Natural killer cell (primary cell): ENCODE results near the gene SLC5A9. TPM values are rescaled to one million over a fixed set of nuclear protein-coding genes. Genes with fewer than 3 reads are reported as not detected.

Experiments
- ATAC-seq, 3 donors: fragments of 150-1000 bp in 2 of 3; fragments of 200-7000 bp in 1 of 3; cut with Tn5 transposase; 1 replicate in 1 of 3; 2 replicates in 2 of 3; pipeline ENCODE4 v1.10.0; 2021; ENCODE audit warnings: mild to moderate bottlenecking in 2 of 3, moderate library complexity in 2 of 3
- DNase-seq, 2 donors: peaks; one replicate each; pipeline versions ENCODE4 v3.0.0 to v3.0.0-alpha.2; 2013 to 2021; ENCODE audit warnings: mixed read lengths in 1 of 2
- H3K27ac ChIP-seq: one replicate; pipeline ENCODE4 v1.5.1; 2013; ENCODE audit warnings: mild to moderate bottlenecking, low read length
- H3K27me3 ChIP-seq: one replicate; pipeline ENCODE4 v1.6.1; 2013; ENCODE audit warnings: low read length; ENCODE audit not compliant: control insufficient read depth, insufficient read depth
- H3K36me3 ChIP-seq: one replicate; pipeline ENCODE4 v1.6.1; 2013; ENCODE audit warnings: low read length; ENCODE audit not compliant: control insufficient read depth, insufficient read depth
- H3K4me1 ChIP-seq: one replicate; pipeline ENCODE4 v1.6.1; 2013; ENCODE audit warnings: low read length; ENCODE audit not compliant: control insufficient read depth, insufficient read depth
- H3K4me3 ChIP-seq: one replicate; pipeline ENCODE4 v1.5.1; 2013; ENCODE audit warnings: low read length
- H3K9me3 ChIP-seq: one replicate; pipeline ENCODE4 v1.6.1; 2013; ENCODE audit warnings: low read length; ENCODE audit not compliant: control insufficient read depth, insufficient read depth
- H3K27ac Mint-ChIP-seq, 2 donors: one replicate each; pipeline ENCODE4 v1.8.0; 2022; ENCODE audit warnings: mild to moderate bottlenecking in 2 of 2, mixed read lengths in 2 of 2, moderate library complexity in 1 of 2
- H3K27me3 Mint-ChIP-seq, 2 donors: one replicate each; pipeline ENCODE4 v1.8.0; 2022; ENCODE audit warnings: low read depth in 2 of 2, mixed read lengths in 2 of 2
- H3K36me3 Mint-ChIP-seq: one replicate; pipeline ENCODE4 v1.8.0; 2022; ENCODE audit warnings: mixed read lengths
- H3K4me1 Mint-ChIP-seq, 2 donors: one replicate each; pipeline ENCODE4 v1.8.0; 2022; ENCODE audit warnings: mixed read lengths in 2 of 2
- H3K4me3 Mint-ChIP-seq: one replicate; pipeline ENCODE4 v1.8.0; 2022; ENCODE audit warnings: mild to moderate bottlenecking, moderate library complexity, mixed read lengths
- H3K9me3 Mint-ChIP-seq, 2 donors: one replicate each; pipeline ENCODE4 v1.8.0; 2022; ENCODE audit warnings: mixed read lengths in 2 of 2
- WGBS: methylation state at CpG from one replicate; pipeline ENCODE4 v1.1.7; 2013; ENCODE audit warnings: missing lambda C conversion rate; ENCODE audit not compliant: insufficient coverage; 5-methylcytosine and 5-hydroxymethylcytosine counted together
- intact Hi-C: fragments of 100-400 bp; cut with micrococcal nuclease; formaldehyde crosslinking; loops from one replicate; pipeline ENCODE4 v1.14.2; 2022
- total RNA-seq, 4 donors: library from RNA; stranded (reverse); fragments of 120-200 nt in 1 of 4; gene quantifications; one replicate each; pipeline versions ENCODE4 v1.2.3 to v1.2.4, GENCODE V29; 2013 to 2022
- TF ChIP-seq, protein P1 (sequence below): fragments of 200-600 bp; IDR thresholded peaks from one replicate; pipeline ENCODE4 v1.8.0; 2022; ENCODE audit warnings: antibody characterized with exemption

The SLC5A9 gene
- total RNA-seq, 3 donors from 2014 or later (not counting 1 experiment from before 2014, with no cell fraction given), result not detected

DNA sequence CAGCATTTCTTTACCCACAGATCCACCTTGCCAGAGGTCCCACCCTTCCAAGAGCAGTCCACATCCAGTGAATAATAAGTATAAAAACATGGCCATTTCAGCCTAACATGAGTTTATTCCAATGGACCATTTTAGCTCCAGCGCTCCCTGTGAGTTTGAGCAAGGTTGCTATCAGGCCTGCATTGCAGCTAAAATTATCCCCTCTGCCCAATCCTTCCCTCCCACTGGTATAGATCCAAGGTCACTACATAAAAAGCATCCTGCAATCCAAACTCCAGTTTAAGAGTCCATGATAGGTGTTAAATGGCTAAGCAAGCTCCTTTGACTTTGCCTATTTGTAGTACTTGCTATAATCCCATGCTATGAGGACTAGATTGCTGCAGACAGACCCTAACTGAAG, 35.6 kb downstream of the SLC5A9 start:
- no peaks in the 10 kb centered on the region for H3K36me3 Mint-ChIP-seq
- H3K27ac Mint-ChIP-seq, result no peak overlapping the region
- no peak overlapping the region for H3K4me3 ChIP-seq
- ATAC-seq (no peak), DNase-seq (no peak)
- no peaks in the 10 kb centered on the region for H3K9me3 Mint-ChIP-seq
- WGBS, result 88% methylated on average over 1 of the region's 1 CpG
- TF ChIP-seq, protein P1, sequence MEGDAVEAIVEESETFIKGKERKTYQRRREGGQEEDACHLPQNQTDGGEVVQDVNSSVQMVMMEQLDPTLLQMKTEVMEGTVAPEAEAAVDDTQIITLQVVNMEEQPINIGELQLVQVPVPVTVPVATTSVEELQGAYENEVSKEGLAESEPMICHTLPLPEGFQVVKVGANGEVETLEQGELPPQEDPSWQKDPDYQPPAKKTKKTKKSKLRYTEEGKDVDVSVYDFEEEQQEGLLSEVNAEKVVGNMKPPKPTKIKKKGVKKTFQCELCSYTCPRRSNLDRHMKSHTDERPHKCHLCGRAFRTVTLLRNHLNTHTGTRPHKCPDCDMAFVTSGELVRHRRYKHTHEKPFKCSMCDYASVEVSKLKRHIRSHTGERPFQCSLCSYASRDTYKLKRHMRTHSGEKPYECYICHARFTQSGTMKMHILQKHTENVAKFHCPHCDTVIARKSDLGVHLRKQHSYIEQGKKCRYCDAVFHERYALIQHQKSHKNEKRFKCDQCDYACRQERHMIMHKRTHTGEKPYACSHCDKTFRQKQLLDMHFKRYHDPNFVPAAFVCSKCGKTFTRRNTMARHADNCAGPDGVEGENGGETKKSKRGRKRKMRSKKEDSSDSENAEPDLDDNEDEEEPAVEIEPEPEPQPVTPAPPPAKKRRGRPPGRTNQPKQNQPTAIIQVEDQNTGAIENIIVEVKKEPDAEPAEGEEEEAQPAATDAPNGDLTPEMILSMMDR, result no peak
- H3K27me3 Mint-ChIP-seq, result peaks cover 0 to 7% of the 10 kb centered on the region in 2 donors
- H3K4me1 Mint-ChIP-seq, result peaks cover 6% of the 10 kb centered on the region in 2 donors
- no peak overlapping the region for H3K27ac ChIP-seq
- H3K4me1 ChIP-seq, result no peaks in the 10 kb centered on the region
- H3K4me3 Mint-ChIP-seq, result no peak overlapping the region
- H3K36me3 ChIP-seq, result no peaks in the 10 kb centered on the region
- H3K27me3 ChIP-seq, result no peaks in the 10 kb centered on the region
- H3K9me3 ChIP-seq, result no peaks in the 10 kb centered on the region
- intact Hi-C loops, result no loop called here

DNA sequence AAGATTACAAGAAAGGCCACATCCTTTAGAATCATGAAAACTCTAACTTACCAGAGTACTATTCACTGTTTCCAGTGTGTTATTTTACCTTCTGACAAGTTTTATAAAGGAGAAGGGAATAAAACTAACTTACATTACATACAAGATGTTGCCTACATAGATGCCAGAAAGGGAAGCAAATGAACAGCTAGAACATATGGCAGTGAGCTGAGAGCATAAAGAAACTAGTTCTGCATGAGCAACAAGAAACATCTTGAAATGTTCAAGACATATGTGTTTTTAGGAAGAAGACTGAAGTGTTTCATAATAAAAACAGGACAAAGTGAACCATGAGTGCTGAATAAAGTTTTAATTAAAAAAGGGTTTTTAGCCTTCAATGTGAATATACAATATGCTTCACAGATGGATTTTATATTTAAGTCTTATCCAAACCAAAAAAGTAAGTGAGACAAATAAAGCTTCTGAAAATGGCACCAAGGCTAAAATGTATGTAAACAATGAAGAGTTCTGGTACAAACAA, 39.4 kb downstream of the SLC5A9 start:
- H3K36me3 Mint-ChIP-seq, result no peaks in the 10 kb centered on the region
- no peak for DNase-seq
- Histone ChIP-seq H3K27me3 (no peaks in the 10 kb centered on the region), H3K9me3 (no peaks in the 10 kb centered on the region), H3K27ac (no peak overlapping the region), H3K36me3 (no peaks in the 10 kb centered on the region), H3K4me1 (no peaks in the 10 kb centered on the region), H3K4me3 (no peak overlapping the region)
- no peak overlapping the region for H3K4me3 Mint-ChIP-seq
- no peaks in the 10 kb centered on the region for H3K9me3 Mint-ChIP-seq
- H3K27me3 Mint-ChIP-seq, result peaks cover 0 to 17% of the 10 kb centered on the region in 2 donors
- intact Hi-C loops, result no loop called here
- ATAC-seq, result no peak
- H3K4me1 Mint-ChIP-seq, result no peaks in the 10 kb centered on the region
- H3K27ac Mint-ChIP-seq, result no peak overlapping the region
- TF ChIP-seq, protein P1, result no peak

DNA sequence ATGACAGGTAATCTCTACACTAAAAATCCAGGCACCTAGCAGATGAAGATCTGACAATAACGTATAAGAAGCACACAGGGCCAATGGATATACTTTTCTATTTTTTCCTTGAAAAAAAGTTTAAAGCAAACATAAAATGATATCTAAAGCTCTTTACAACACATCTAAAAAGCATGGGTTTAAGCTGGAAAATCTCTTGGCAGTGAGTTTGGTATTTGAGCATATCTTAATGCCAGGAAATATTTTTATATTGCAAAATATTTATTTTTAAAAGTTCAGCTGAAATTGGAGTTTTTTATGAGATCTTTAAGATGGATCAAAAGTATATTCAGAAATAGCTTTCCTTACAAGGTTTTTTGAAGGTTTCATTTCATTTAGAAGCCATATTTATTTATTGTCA, 40.5 kb downstream of the SLC5A9 start:
- no peak for ATAC-seq
- Mint-ChIP-seq H3K4me3 (no peak overlapping the region), H3K9me3 (no peaks in the 10 kb centered on the region)

More for the DNA sequence above, 40.5 kb downstream of the SLC5A9 start:
- intact Hi-C loops, result no loop called here
- Histone ChIP-seq H3K36me3 (no peaks in the 10 kb centered on the region), H3K4me1 (no peaks in the 10 kb centered on the region), H3K9me3 (no peaks in the 10 kb centered on the region), H3K27ac (no peak overlapping the region), H3K27me3 (no peaks in the 10 kb centered on the region), H3K4me3 (no peak overlapping the region)
- Mint-ChIP-seq H3K36me3 (no peaks in the 10 kb centered on the region), H3K27me3 (peaks cover 2 to 17% of the 10 kb centered on the region in 2 donors), H3K4me1 (no peaks in the 10 kb centered on the region), H3K27ac (no peak overlapping the region)
- no peak for DNase-seq
- TF ChIP-seq, protein P1, result no peak
- WGBS, result 78% methylated on average over 1 of the region's 1 CpG
